SHP77 (cell line): ENCODE measurements around the gene CRTC2.

Experiments used
- DNase-seq, 2 experiments: peaks; one replicate each; lab custom pipeline; 2025; lab: John Stamatoyannopoulos, UW

Gene CRTC2

DNA sequence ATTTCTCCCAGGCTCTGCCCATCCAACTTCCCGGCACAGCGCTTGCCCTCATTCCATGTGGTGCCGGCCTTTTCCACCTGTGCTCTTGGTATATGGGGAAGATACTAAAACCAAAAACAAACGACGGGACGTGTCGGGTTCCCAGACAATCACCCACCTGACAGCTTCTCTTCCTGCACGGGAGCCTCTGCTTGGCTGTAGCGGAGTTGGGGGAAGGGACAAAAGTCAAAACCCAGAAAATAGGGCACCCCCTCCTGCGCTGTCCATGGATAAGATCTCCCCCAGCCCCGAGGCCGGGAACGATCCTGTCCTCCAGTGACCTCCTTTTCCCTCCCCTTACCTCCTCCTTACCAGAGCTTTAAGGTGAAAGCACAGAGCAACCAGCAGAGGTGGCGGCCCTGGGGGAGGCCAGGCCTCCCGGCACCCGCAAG is 18.4 kb upstream of the CRTC2 start:
- DNase-seq: no peak

DNA sequence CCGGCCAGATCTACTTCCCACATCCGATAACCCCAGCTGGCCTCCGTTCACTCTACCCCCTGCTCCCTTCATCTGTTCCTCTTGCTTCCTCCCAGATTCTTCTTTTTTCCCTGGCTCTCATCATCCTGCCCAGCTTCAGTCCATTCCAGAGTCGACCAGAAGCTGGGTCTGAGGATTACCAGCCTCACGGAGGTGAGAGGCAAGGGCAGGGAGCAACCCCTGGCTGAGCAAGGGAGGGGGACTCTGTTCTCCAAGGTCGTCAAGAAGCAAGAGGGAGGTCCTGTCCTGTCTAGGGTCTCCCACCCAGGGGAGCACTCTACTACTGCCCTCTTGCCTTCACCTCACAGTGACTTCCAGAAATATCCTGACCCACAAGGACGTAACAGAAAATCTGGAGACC is 15.1 kb upstream of the CRTC2 start:
- no peak for DNase-seq

DNA sequence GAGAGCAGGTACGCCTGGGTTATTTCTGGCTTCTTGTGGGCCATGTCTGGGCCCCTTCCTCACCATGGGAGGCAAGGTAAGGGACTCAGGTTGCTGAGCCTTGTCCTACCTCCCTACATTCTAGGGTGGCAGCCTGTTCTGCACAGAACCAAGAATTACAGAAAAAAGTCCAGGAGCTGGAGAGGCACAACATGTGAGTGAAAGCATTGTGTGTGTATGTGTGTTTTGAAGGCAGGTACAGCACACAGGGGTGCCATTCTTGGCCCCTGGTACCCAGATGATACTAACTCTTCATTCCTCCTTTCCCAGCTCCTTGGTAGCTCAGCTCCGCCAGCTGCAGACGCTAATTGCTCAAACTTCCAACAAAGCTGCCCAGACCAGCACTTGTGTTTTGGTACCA is 14.7 kb upstream of the CRTC2 start:
- no peak for DNase-seq

DNA sequence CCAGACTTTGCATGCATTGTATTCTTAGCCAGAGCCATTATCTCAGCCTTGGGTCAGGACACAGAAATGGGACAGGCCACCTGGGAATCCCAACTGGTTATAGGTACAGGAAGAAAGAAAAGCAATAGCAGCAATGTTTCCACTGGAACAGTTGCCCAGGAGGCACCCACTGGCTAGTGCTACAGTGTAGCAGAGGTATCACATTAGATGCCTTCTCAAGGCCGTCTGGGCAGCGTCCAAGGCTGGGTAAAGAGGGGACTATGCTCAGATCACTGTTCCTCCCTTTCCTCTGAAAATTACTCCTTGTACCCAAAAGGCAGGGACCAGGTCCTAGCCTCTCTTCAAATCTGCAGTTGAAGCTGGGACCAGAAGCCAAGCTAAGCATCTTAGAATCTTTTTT is 11.9 kb upstream of the CRTC2 start:
- no peak for DNase-seq

DNA sequence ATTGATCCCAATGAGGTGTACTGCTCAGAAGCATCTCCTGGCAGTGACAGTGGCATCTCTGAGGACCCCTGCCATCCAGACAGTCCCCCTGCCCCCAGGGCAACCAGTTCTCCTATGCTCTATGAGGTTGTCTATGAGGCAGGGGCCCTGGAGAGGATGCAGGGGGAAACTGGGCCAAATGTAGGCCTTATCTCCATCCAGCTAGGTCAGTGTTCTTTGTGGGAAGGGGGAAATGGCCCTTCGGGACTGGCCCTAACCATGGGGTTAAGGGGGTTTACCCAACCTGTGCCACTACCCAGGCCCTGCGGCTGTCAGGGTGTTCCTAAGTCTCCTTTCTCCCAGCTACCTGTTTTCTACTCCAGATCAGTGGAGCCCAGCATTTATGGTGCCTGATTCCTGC is 10.6 kb upstream of the CRTC2 start:
- DNase-seq: no peak

DNA sequence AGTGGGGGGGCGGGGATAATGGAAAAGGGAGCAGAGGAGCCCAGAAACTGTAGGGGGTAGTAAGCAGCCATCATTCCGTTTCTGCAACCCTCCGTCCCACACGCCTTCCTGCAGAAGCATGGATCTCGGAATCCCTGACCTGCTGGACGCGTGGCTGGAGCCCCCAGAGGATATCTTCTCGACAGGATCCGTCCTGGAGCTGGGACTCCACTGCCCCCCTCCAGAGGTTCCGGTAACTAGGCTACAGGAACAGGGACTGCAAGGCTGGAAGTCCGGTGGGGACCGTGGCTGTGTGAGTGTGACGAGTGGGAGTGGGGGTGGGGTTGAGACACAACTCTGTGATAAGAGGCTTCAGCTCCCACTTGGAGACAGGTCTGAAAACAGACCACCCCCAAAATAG is 10.0 kb upstream of the CRTC2 start:
- DNase-seq: no peak

DNA sequence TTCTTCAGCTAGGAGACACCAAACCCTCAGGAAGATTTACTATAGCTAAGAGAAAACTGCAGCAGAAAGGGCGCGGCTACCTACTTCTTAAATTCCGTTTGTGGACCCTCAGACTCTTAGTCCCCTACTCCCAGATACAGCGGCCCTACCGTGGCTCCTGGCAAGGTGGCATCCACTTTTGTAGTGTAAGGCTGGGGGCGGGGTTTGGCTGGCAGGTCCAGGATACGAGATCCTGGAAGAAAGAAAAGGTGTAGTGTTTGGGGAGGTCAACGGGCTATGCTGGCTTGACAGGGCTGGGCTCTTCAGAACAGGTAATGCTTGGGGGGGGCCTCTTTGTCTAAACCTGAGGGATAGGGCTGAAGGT is 9.6 kb upstream of the CRTC2 start:
- DNase-seq: peak in 1 of 2 experiments; percentile 47

DNA sequence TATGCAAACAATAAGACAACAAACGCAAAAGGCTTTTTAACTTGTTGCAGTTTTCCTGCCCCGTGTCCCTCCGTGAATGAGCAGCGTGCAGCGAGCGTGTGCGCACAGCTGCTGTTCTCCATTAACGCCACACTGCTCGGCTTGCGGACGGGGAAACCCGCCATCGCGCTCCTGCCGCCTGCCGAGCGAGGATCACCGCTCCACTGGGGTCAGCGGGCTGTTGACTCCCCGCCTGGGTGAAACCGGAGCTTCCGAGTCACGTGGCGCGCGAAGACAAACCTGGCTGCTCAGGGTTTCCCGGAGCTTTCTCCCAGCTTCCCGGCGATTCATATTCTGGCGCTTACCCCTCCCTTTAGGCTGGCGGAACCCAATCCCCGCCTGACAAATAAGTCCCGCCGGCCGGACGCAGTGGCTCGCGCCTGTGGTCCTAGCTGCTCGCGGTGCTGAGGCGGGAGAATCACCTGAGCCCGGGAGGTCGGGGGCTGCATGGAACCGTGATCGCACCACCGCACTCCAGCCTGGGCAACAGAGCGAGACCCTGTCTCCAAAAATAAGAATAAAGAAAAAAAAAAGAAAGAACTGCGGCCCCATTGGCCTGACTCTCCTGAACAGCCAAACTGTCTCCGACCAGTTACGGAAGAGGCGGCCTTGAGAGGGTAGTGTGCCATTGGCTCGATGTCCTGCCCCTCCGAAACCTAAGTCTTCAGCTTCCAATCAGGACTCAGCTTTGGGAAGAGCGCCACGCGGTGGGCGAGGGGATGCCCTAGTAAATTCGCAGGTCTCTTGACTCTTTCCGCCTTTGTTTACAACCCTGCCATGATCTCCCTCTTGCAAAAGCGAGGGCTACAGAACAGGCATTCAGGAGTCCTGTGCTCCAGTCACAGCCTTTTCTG is 8.9 kb upstream of the CRTC2 start, which contains the start of gene CREB3L4:
Gene CREB3L4 (plus strand): TSS at position 796 of the 893 bp plus-strand sequence. CDS start 624 bp downstream, outside the sequence.
- DNase-seq: peak; percentile 99

DNA sequence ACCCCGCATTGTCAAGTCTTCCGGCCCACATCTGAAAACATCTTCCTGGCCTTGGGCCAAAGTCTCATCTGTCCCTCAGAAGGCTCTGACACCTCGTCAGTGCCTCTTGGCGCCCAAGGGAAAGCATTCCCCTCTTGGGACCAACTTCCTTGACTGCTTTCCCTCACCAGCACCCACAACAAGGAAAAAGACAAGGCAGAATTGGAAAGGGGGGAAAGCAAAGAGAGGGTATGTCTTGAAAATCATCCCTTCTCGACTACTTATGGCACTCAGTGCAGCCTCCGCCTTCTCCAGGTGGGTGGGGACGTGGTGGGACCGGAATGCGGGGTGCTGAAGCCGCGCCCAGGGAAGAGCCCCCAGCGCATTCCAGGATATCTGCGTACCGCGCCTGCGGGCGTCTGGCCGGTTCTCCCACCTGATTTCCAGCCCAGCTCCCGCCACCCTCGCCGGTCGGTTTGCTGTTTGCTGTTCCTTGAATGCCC is 5.5 kb upstream of the CRTC2 start:
- peak; percentile 53 to 67 for DNase-seq

DNA sequence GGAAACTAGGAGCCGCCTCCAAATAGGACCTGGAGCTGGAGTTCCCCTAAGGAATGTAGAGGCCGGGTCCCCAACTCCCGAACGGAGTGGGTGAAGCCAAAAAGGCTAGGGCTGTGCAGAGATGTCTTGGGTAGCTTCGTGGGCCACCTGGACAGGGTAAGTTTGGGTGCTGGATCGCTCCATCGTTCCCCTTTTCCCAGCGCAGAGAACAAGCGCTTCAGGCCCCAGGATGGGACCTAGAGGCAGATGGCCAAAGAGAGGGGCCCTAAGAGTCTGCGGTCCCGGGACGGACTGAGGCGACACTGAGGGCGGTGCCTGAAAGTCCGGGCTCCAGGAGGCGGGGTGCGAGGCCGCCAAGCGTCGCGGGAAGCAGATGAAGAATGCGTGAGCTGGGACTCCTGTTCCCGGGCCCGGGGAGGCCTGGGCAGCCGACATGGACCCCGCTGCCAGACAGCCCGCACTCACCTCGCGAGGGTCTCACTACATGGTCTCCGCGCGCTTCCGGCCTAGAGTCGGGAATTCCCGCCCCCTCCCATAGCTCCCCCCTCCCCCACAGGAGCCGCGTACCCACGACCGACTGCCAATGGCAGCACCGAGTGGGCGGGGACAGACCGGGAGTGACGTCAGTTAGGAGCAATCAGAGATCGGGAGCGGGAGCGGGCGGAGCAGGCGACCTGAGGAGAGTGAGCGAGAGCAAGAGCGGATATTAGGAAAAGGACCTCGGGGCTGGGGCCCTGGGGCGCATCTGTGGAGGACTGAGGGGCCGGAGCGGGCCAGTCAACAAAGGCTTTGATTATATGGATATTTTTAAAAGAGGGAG is 4.8 kb upstream of the CRTC2 start, which contains the start of gene SLC39A1:
Gene SLC39A1 (minus strand): TSS at position 508 of the 820 bp plus-strand sequence. CDS start 822 bp downstream, outside the sequence.
- DNase-seq: peak; percentile 99 to 100

DNA sequence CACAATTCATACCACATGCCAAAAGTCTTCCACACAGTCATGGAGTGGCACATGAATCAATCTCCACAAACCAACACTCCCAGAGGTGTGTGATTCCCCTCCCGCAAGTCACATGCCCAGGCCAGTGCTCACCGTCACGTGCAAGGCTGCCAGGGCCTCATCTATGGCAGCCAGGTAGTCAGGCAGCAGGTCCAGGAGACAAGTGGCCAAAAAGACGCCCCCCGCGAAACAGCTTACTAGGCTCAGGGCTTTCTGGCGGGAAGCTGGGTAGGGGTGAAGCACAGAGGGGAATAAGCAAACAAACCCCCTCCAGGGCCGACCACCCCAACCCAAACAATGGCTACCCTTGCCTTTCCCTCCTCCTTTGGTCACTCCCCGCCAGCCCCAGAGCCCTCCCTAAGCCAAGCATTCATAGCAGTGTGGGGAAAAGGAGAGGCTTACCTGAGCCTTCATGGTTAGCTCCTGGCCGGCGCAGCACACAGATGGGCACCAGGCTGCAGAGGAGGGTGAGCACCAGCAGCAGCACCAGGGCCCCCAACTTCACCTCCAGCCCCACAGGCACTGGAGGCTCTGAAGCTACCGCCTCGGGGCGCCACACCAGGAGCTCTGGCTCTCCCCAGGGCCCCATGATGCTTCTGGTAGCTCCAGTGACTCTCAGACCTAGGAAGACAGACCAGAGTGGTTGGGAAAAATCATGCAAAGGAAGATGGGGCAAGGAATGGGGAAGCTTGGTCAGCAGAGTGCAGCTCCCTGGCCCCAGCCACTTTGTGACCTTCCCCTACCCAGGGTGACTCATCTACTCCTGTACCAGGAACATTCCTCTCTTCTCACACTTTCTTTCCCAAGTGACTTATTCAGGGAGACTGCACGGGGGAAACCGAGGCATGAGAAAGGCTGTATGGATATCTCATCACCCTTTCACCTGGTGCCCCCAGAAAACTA is 3.9 kb upstream of the CRTC2 start:
- peak in 1 of 2 experiments; percentile 18 for DNase-seq

DNA sequence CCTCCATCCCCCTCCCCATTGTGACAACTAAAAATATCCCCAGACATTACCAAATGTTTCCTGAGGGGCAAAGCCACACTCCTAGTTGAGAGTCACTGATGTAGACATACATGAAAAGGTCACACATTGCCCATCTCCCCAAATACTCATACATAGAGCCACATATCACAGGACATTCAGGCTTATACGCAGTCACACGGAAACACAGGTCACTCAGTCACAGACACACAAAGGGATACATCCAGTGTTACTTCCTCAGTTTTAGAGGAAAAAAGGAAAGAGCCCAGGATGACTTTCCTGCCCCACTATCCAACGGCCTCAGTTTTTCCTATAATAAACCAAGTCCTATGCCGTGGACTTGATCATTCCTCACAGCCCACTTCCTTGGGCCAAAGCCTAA is 3.0 kb upstream of the CRTC2 start:
- DNase-seq: no peak

DNA sequence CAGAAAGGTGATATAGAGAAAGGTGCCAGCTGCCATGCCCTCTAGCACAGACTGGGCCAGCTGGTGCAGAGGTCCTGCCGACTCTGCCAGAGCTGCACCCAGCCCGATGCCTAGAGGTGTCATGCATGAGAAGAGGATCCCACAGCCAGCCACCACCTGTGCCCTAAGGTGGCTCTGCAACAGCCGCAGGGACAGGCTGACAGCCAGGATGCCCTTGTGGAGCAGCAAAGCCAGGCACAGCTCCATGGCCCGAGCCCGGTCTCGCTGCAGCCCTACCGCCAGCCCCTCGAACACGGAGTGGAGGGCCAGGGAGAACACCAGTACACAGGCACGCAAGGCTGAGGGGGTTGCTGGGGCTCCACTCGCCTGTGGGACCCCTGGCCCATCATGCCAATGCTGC is 1.8 kb upstream of the CRTC2 start:
- DNase-seq: no peak

DNA sequence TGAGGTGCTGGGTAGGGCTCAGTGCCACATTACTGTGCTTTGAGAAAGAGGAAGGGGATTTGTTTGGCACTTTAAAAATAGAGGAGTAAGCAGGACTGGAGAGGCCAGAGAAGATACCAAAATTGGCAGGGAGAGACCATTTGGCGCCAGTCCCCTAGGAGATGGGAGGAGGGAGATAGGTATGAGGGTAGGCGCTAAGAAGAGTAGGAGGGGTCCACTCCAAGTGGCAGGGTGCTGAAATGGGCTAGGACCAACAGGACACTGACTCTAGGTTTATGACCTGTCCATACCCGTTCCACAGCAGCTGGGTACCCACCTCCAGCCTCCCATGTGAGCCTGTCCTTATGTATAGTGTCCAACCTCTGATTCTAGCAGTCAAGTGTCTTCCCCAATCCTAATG is 1.0 kb upstream of the CRTC2 start:
- DNase-seq: no peak

DNA sequence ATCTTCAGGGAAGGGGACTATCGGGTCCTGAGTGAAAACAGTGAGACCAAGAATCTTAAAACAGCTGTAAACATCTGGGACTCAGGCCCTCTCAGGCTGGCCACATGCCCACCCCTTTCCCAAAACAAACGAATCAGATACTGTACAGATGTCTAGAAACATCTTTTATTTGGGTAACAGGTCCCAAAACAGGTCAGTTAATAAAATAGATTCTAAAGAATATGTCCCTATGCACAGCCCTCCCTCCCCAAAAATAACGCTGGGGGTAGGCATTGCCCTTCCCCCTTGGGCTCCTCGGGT is 499 bp upstream of the CRTC2 start:
- DNase-seq: no peak

DNA sequence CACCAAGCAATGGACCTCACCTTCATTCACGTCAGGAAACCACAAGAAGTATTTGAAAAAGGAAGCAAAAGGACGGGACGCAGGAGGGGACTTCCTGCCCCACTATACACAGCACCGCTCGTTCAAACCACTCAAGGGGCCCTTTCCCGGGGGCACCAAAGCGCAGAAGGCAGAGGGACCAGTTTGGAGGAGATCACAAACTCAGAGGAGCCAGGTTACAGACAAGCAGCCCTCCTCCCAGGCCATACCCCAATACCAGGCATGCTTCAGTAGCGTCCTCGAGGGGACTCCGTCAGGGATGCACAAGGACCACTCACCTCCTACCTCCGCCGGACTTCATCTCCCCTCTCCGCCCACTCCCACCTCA is 685 bp downstream of the CRTC2 start:
- DNase-seq: peak in 1 of 2 experiments; percentile 57

DNA sequence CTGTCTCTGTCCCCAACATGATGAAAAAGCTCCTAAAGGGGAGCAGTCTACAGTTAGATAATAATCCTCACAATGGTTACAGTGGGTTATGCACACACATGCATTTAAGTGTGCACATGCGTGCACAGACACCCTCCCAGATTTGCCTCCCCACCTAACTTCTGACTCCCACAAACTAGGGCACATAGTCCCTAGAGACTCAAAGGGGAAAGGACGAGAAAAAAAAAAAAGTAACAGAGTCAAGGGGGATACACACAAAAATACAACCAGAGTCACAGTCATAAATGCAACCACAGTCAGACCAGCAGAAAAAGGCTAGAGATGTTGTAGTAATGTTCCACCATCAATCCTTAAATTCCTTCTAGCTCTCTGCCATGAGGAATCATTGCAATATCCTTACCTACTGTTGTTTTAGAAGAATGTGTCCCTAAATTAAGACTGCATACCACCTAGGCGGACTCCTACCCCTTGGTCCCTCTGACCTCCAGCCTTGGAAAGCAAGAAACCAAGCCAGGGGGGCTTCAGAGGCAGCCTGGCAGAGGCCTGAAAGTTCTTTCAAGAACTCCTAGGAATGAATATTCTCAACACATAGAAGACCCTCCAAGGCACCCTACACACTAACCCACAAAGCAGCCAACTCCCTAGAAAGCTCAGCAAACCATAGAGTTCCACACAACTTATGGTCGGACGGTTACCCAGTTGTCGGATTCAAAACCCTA is 1.3 kb downstream of the CRTC2 start:
- no peak for DNase-seq

DNA sequence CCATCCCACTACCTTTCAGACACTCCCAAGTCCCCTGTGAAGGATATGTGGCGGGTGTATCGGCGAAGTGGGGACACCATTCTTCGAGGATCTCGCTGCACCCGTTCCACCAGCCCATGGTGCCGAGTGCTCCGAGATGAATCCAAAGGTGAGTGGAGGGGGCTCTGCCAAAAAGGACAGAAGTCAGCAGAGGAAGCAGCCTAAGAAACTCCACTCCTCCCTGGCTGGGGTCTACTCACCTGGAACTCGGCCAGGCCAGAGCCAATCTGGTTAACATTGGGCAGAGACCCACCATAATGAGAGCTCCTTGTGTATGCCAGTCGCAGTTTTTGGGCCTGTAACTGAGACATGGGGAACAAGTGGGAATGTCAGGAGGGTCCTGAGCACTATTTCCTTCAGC is 3.6 kb downstream of the CRTC2 start:
- DNase-seq: no peak

DNA sequence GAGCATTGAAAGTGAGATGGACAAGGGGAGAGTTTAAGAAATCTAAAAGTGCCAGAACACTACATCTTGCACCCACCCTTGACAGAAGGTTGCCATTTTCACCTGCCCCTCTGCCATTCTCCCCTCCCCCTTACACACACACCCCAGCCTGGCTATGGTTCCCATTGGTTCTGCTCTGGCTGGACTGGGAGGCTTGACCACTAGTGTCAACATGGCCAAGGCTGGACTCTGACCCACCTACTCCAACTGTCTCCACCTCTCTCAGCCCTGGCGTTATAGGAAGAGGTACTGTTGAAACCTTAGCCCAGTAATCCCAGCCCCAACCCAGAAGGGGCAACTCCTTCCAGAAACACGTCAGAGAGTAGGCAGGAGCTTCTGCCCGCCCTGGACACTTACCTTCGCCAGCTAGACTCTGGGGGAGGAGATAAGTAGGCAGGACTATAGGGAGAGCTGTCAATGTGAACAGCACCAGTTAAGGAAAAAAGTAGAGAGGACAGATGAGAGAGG is 4.5 kb downstream of the CRTC2 start:
- DNase-seq: no peak

DNA sequence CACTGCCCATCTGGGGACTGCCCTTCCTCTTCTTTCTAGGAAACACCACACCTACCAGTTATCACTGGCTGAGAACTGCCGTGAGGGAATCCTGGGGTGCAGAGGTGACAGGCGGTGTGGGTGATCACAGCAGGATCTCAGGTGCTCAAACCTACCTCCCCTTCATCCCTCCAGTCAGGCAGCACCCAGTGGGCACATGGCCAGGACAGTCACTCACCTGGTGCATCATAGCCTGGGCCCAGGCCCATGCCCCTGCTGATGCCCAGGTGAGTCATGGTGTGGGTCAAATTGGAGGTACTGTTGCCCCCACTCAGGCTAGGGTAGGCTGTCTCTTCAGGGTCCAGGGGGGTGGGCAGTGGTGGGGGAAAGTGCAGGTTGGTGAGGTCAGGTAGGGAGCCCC is 6.6 kb downstream of the CRTC2 start:
- DNase-seq: no peak

DNA sequence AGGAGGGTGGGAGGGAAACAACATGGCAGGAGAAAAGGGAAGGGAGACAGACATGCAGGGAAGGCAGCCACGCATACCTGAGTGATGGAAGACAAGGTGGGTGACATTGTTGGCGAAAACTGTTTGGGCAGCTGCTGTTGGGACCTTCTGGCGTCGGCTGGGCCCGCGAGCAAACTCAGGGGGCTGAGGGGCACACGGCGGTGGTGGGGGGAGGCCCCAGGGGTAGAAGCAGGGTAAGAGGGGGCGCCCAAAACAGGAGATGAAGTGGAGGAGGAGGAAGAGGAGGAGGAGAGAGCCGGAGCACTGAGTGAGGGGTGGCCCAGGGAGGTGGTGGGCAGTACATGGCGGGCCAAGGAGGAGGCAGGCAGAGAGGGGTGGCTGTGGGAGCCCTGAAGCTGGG is 7.2 kb downstream of the CRTC2 start:
- no peak for DNase-seq
